Heart left ventricle (tissue), 13 donors: ENCODE results near the gene GOLGA3.

Source experiments
- POLR2A ChIP-seq, 2 donors: fragments of 450-650 bp; IDR thresholded peaks; one replicate each; pipeline ENCODE4 v1.6.1; 2017; ENCODE audit warnings: antibody characterized with exemption in 2 of 2, mild to moderate bottlenecking in 2 of 2, moderate library complexity in 2 of 2
- TF ChIP-seq, protein P1 (sequence below), 12 donors: fragments of 200-600 bp; sonication (generic) in 4 of 12; IDR thresholded peaks; one replicate each; pipeline versions ENCODE4 v1.5.0 to v1.8.0; 2018 to 2022; ENCODE audit warnings: antibody characterized with exemption in 12 of 12, mild to moderate bottlenecking in 5 of 12
- donor health status: ischemic (EF 13 %, LVEDD 7.1; RV severe dilation, severe dysfunction).
- donor health status: DM: no; HTN: yes; CAD: no.
- donor health status: DM: no; HTN: no; CAD: no.
- donor health status: ischemic (EF 25% LVEDD 6.9; RV normal size, moderate dysfunction).
- donor health status: ischemic (EF 25% LVEDD 5.7; RV mildly dilated, moderate dysfunction).
- donor health status: ischemic (EF 35%, LVEDD 5.7; RV mildly dilated, moderate dysfunction).
- donor health status: nonischemic (EF 11% LVEDD 7.7; RV severe dilation, severe dysfunction).
- donor health status: DM: yes; HTN: yes; CAD: no.
- donor health status: PGD.
- donor health status: ischemic (EF 29% LVEDD 5.4; RV normal size, mild dysfunction).
- donor health status: nonischemic (EF 23%, LVEDD 6.1; RV moderate dilation, normal function).

DNA sequence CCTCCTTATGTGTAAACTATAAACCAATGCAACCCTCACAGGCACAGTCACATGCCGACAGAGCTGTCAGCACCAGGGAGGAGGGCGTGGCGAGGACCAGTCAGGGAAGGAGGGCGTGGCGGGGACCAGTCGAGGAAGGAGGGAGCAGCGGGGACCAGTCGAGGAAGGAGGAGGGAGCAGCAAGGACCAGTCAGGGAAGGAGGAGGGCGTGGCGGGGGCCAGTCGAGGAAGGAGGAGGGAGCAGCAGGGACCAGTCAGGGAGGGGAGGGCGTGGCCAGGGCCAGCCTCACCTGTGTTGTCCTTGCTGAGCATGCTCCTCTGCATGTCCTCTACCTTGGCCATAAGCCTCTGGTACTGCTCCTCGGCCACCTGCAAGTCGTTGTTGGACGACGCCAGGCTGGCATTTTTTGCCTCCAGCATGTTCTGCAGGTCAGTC lies 24.2 kb downstream of the GOLGA3 start:
- TF ChIP-seq, protein P1, sequence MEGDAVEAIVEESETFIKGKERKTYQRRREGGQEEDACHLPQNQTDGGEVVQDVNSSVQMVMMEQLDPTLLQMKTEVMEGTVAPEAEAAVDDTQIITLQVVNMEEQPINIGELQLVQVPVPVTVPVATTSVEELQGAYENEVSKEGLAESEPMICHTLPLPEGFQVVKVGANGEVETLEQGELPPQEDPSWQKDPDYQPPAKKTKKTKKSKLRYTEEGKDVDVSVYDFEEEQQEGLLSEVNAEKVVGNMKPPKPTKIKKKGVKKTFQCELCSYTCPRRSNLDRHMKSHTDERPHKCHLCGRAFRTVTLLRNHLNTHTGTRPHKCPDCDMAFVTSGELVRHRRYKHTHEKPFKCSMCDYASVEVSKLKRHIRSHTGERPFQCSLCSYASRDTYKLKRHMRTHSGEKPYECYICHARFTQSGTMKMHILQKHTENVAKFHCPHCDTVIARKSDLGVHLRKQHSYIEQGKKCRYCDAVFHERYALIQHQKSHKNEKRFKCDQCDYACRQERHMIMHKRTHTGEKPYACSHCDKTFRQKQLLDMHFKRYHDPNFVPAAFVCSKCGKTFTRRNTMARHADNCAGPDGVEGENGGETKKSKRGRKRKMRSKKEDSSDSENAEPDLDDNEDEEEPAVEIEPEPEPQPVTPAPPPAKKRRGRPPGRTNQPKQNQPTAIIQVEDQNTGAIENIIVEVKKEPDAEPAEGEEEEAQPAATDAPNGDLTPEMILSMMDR (IDR thresholded peaks at IDR 0.05), result no peak
- TF ChIP-seq POLR2A (IDR thresholded peaks at IDR 0.05), result no peak
